HG03521 (cell line): ENCODE results near the gene SMTNL1.
A peak's percentile ranks its signal among the peaks of the same experiment; 100 is the strongest.
"Not testable (repeated sequence)": the region's sequence is repeated elsewhere in the genome, so short reads cannot be mapped to it uniquely, and the experiment has no call there.

Experiments
- ATAC-seq: cut with Tn5 transposase; IDR thresholded peaks from one replicate; pipeline ENCODE4 v1.9.1; 2021; ENCODE audit warnings: mild to moderate bottlenecking, moderate library complexity; ENCODE audit not compliant: unreplicated experiment

The SMTNL1 gene

GRCh38 chr11:57508341-57509170 is 28.8 kb upstream of the SMTNL1 start:
- no peak for ATAC-seq

GRCh38 chr11:57511741-57512430 is 25.5 kb upstream of the SMTNL1 start:
- ATAC-seq = no peak

GRCh38 chr11:57512646-57513451 is 24.5 kb upstream of the SMTNL1 start:
- ATAC-seq = no peak

GRCh38 chr11:57513452-57513795 is 24.0 kb upstream of the SMTNL1 start:
- ATAC-seq = no peak

- peak; percentile 19 for ATAC-seq
These were observed 23.4 kb upstream of the SMTNL1 start for GRCh38 chr11:57513911-57514537.

GRCh38 chr11:57514538-57515331 is 22.7 kb upstream of the SMTNL1 start:
- peak; percentile 37 for ATAC-seq

GRCh38 chr11:57515332-57516060 is 21.9 kb upstream of the SMTNL1 start, which contains the start of gene SLC43A1:
TSS of gene SLC43A1 (minus strand) at chr11:57515702. CDS start at chr11:57514111, 1,591 bp downstream.
- ATAC-seq = peak; percentile 32

GRCh38 chr11:57516061-57516443 is 21.3 kb upstream of the SMTNL1 start:
- no peak for ATAC-seq

- ATAC-seq = no peak
These were observed 16.3 kb upstream of the SMTNL1 start for GRCh38 chr11:57521116-57521515.

- no peak for ATAC-seq
These were observed 14.0 kb upstream of the SMTNL1 start for GRCh38 chr11:57523419-57523818.

GRCh38 chr11:57527056-57527631 is 10.3 kb upstream of the SMTNL1 start:
- no peak for ATAC-seq

GRCh38 chr11:57529012-57529411 is 8.4 kb upstream of the SMTNL1 start:
- ATAC-seq = no peak

GRCh38 chr11:57530215-57530595 is 7.2 kb upstream of the SMTNL1 start:
- peak; percentile 2 for ATAC-seq

GRCh38 chr11:57530596-57531507 is 6.5 kb upstream of the SMTNL1 start, which contains the start of gene TIMM10:
TSS of gene TIMM10 (minus strand) at chr11:57530754. CDS start at chr11:57530189, 565 bp downstream.
- ATAC-seq = peak; percentile 99

- ATAC-seq = not testable (repeated sequence)
These were observed 2.9 kb upstream of the SMTNL1 start for GRCh38 chr11:57534449-57534848.

- no peak for ATAC-seq
These were observed 1.9 kb downstream of the SMTNL1 start for GRCh38 chr11:57539342-57539741.

GRCh38 chr11:57541169-57541568 is 3.8 kb downstream of the SMTNL1 start:
- no peak for ATAC-seq

- no peak for ATAC-seq
These were observed 5.2 kb downstream of the SMTNL1 start for GRCh38 chr11:57542582-57542981.
